HL-60 (cell line): ENCODE results near the gene WBP1.

Source experiments
- REST ChIP-seq: IDR thresholded peaks from 2 replicates; pipeline ENCODE4 v1.6.1; 2012; ENCODE audit warnings: low read depth; ENCODE audit not compliant: insufficient replicate concordance
- TF ChIP-seq, protein P1 (sequence below): IDR thresholded peaks from one replicate; pipeline ENCODE4 v1.5.1; 2011; ENCODE audit warnings: low read length, control low read depth, inconsistent platforms; ENCODE audit not compliant: insufficient read depth

- TF ChIP-seq, protein P1, sequence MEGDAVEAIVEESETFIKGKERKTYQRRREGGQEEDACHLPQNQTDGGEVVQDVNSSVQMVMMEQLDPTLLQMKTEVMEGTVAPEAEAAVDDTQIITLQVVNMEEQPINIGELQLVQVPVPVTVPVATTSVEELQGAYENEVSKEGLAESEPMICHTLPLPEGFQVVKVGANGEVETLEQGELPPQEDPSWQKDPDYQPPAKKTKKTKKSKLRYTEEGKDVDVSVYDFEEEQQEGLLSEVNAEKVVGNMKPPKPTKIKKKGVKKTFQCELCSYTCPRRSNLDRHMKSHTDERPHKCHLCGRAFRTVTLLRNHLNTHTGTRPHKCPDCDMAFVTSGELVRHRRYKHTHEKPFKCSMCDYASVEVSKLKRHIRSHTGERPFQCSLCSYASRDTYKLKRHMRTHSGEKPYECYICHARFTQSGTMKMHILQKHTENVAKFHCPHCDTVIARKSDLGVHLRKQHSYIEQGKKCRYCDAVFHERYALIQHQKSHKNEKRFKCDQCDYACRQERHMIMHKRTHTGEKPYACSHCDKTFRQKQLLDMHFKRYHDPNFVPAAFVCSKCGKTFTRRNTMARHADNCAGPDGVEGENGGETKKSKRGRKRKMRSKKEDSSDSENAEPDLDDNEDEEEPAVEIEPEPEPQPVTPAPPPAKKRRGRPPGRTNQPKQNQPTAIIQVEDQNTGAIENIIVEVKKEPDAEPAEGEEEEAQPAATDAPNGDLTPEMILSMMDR = no peak
- TF ChIP-seq REST = no peak
Measured at GRCh38 chr2:74416778-74417177, 41.5 kb upstream of the WBP1 start.
